ENCODE measurements around the gene SGSM2.

DNA sequence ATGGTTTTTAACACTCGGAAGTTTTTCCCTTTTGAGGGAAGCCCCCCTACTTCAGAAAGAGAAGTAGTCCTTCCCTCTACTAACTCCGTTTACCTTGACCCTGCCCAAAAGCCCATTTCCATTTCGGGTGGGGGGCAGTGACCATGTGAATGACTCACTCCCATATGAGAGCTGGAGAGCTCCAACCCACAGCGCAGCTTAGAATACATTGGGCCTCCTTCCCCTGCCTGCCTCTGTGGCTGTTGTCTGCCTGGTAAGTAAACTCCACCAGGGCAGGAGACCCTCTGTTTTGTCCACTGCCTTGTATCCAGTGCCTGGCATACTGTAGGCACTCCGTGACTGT lies 985 bp downstream of the SGSM2 start:
- TF ChIP-seq CTCF (IDR thresholded peaks at IDR 0.05) (no peak), POLR2AphosphoS5 (IDR thresholded peaks at IDR 0.05) (no peak), POLR2A (IDR thresholded peaks at IDR 0.05) (no peak), EP300 (IDR thresholded peaks at IDR 0.05) (no peak)

Measured in stomach (tissue), 4 donors.